WTC11 (cell line): ENCODE data around the gene NRTN. TPM values are rescaled to one million over a fixed set of nuclear protein-coding genes. Genes with fewer than 3 reads are reported as not detected.

Experiments
- ATAC-seq: fragments of 200-7000 bp; cut with Tn5 transposase; 2 replicates; pipeline ENCODE4 v1.10.0; 2021; ENCODE audit warnings: mild to moderate bottlenecking, moderate library complexity
- CTCF ChIA-PET: fragments of 300-600 bp; sonication (Branson Sonifier 250); formaldehyde crosslinking; loops from one replicate; lab custom pipeline; 2021; ENCODE audit warnings: antibody characterized with exemption; lab: Charles Lee
- POLR2A ChIA-PET: fragments of 350-600 bp; sonication (Branson Sonifier 250); formaldehyde crosslinking; loops from one replicate; lab custom pipeline; 2021; ENCODE audit warnings: antibody characterized with exemption; lab: Charles Lee
- DNase-seq: peaks from one replicate; pipeline ENCODE4 v3.0.0; 2021; ENCODE audit warnings: low spot score
- H3K27ac Mint-ChIP-seq: 2 replicates; pipeline ENCODE4 v1.8.0; 2021; ENCODE audit warnings: mixed read lengths
- H3K27me3 Mint-ChIP-seq: 2 replicates; pipeline ENCODE4 v1.8.0; 2021; ENCODE audit warnings: low read depth, mild to moderate bottlenecking, moderate library complexity, mixed read lengths
- H3K36me3 Mint-ChIP-seq: 2 replicates; pipeline ENCODE4 v1.8.0; 2021; ENCODE audit warnings: mixed read lengths
- H3K4me1 Mint-ChIP-seq: 2 replicates; pipeline ENCODE4 v1.8.0; 2022; ENCODE audit warnings: mixed read lengths
- H3K4me3 Mint-ChIP-seq: 2 replicates; pipeline ENCODE4 v1.8.0; 2021; ENCODE audit warnings: mild to moderate bottlenecking, moderate library complexity, mixed read lengths
- H3K9me3 Mint-ChIP-seq: 2 replicates; pipeline ENCODE4 v1.8.0; 2021; ENCODE audit warnings: mixed read lengths
- ATF1 ChIP-seq: sonication (generic); formaldehyde crosslinking; IDR thresholded peaks from 2 replicates; pipeline ENCODE4 v1.8.1; 2023; ENCODE audit warnings: mild to moderate bottlenecking, moderate library complexity, missing genetic modification reagents
- ATF6 ChIP-seq: sonication (generic); formaldehyde crosslinking; IDR thresholded peaks from 2 replicates; pipeline ENCODE4 v1.8.1; 2023; ENCODE audit warnings: mild to moderate bottlenecking, missing genetic modification reagents
- E2F5 ChIP-seq: sonication (generic); formaldehyde crosslinking; IDR thresholded peaks from 2 replicates; pipeline ENCODE4 v1.8.1; 2022; ENCODE audit warnings: mild to moderate bottlenecking, moderate library complexity, missing genetic modification reagents
- FOXJ3 ChIP-seq: sonication (generic); formaldehyde crosslinking; IDR thresholded peaks from 2 replicates; pipeline ENCODE4 v1.9.0; 2021; ENCODE audit warnings: missing genetic modification reagents, mild to moderate bottlenecking, borderline replicate concordance
- FOXP1 ChIP-seq: sonication (generic); formaldehyde crosslinking; IDR thresholded peaks from 2 replicates; pipeline ENCODE4 v1.8.0; 2022; ENCODE audit warnings: missing genetic modification reagents, mild to moderate bottlenecking, moderate library complexity, borderline replicate concordance
- GABPB1 ChIP-seq: sonication (generic); formaldehyde crosslinking; IDR thresholded peaks from 2 replicates; pipeline ENCODE4 v1.8.1; 2023; ENCODE audit warnings: mild to moderate bottlenecking, missing genetic modification reagents
- GTF2I ChIP-seq: fragments of 250-450 bp; sonication (Bioruptor Pico); conservative IDR thresholded peaks from 2 replicates; pipeline ENCODE4 v1.4.0; 2021; ENCODE audit warnings: mild to moderate bottlenecking
- JUN ChIP-seq: sonication (generic); formaldehyde crosslinking; IDR thresholded peaks from 2 replicates; pipeline ENCODE4 v1.8.0; 2023; ENCODE audit warnings: mild to moderate bottlenecking, missing genetic modification reagents
- MLX ChIP-seq: sonication (generic); formaldehyde crosslinking; IDR thresholded peaks from 2 replicates; pipeline ENCODE4 v1.8.1; 2023; ENCODE audit warnings: mild to moderate bottlenecking, missing genetic modification reagents, moderate library complexity
- NFE2L1 ChIP-seq: sonication (generic); formaldehyde crosslinking; IDR thresholded peaks from 2 replicates; pipeline ENCODE4 v1.8.1; 2023; ENCODE audit warnings: missing genetic modification reagents
- NR1H2 ChIP-seq: sonication (generic); formaldehyde crosslinking; IDR thresholded peaks from 2 replicates; pipeline ENCODE4 v1.9.0; 2021; ENCODE audit warnings: mild to moderate bottlenecking, moderate library complexity, missing genetic modification reagents
- NR3C1 ChIP-seq: sonication (generic); formaldehyde crosslinking; conservative IDR thresholded peaks from 2 replicates; pipeline ENCODE4 v1.8.1; 2023; ENCODE audit warnings: low read depth, mild to moderate bottlenecking, missing genetic modification reagents
- PRDM15 ChIP-seq: sonication (generic); formaldehyde crosslinking; IDR thresholded peaks from 2 replicates; pipeline ENCODE4 v1.8.0; 2022; ENCODE audit warnings: missing genetic modification reagents
- RORB ChIP-seq: fragments of 250-450 bp; sonication (Bioruptor Pico); IDR thresholded peaks from 2 replicates; pipeline ENCODE4 v1.9.0; 2021; ENCODE audit warnings: mild to moderate bottlenecking
- USF1 ChIP-seq: sonication (generic); formaldehyde crosslinking; IDR thresholded peaks from 2 replicates; pipeline ENCODE4 v1.8.0; 2022; ENCODE audit warnings: mild to moderate bottlenecking, missing genetic modification reagents
- USF2 ChIP-seq: sonication (generic); formaldehyde crosslinking; IDR thresholded peaks from 2 replicates; pipeline ENCODE4 v1.8.1; 2023; ENCODE audit warnings: mild to moderate bottlenecking, missing genetic modification reagents, moderate library complexity
- ZNF121 ChIP-seq: sonication (generic); formaldehyde crosslinking; IDR thresholded peaks from 2 replicates; pipeline ENCODE4 v1.8.0; 2023; ENCODE audit warnings: missing genetic modification reagents
- ZNF219 ChIP-seq: sonication (generic); formaldehyde crosslinking; IDR thresholded peaks from 2 replicates; pipeline ENCODE4 v1.8.0; 2023; ENCODE audit warnings: missing genetic modification reagents, mild to moderate bottlenecking, borderline replicate concordance
- total RNA-seq: library from RNA; stranded (reverse); gene quantifications from 3 replicates; pipeline ENCODE4 v1.2.3, GENCODE V29; 2021

NRTN gene
- total RNA-seq, 1 experiment from 2014 or later, result 6.1 TPM

- H3K4me3 Mint-ChIP-seq, result no peak overlapping the region
- CTCF ChIA-PET, result interaction anchor here (1.0 to 6.1 kb wide), 5 partner anchors 17 to 582 kb away, joined by 3 to 70 read pairs (median 4); partner anchors contain the start of gene NRTN
Observed at GRCh38 chr19:5823579-5824281, 18.9 kb downstream of the NRTN start.

GRCh38 chr19:5824751-5825150 lies 19.9 kb downstream of the NRTN start:
- Mint-ChIP-seq H3K36me3 (no peaks in the 10 kb centered on the region), H3K9me3 (no peaks in the 10 kb centered on the region), H3K27me3 (no peaks in the 10 kb centered on the region; the same call in none of the 2 replicates), H3K27ac (no peak overlapping the region), H3K4me1 (peaks cover 6% of the 10 kb centered on the region), H3K4me3 (no peak overlapping the region)
- TF ChIP-seq E2F5 (no peak), MLX (CRISPR knock-in tag) (no peak), NR1H2 (no peak), JUN (no peak), ATF1 (CRISPR knock-in tag) (no peak), ZNF219 (CRISPR knock-in tag) (no peak), NR3C1 (no peak), USF2 (CRISPR knock-in tag) (no peak)
- CTCF ChIA-PET, result interaction anchor here (0.9 to 6.1 kb wide), 3 partner anchors 21 to 144 kb away, joined by 3 to 70 read pairs (median 4); partner anchors contain the start of gene NRTN
- POLR2A ChIA-PET, result interaction anchor here (0.6 kb wide), 1 partner anchor 76 kb away, joined by 4 read pairs; no protein-coding TSS in a partner anchor
- ATAC-seq (no peak), DNase-seq (no peak)

More at GRCh38 chr19:5823579-5824281, 18.9 kb downstream of the NRTN start:
- Mint-ChIP-seq H3K27ac (no peak overlapping the region), H3K36me3 (no peaks in the 10 kb centered on the region), H3K4me1 (peaks cover 6% of the 10 kb centered on the region), H3K27me3 (no peaks in the 10 kb centered on the region; the same call in none of the 2 replicates), H3K9me3 (no peaks in the 10 kb centered on the region)
- peak; percentile 65 for DNase-seq
- TF ChIP-seq FOXJ3 (no peak), USF1 (CRISPR knock-in tag) (no peak), ZNF121 (0 out of 2 replicates have a peak, but pooled peaks have one; percentile 32), ZNF219 (CRISPR knock-in tag) (no peak), RORB (no peak), NR1H2 (no peak), NFE2L1 (CRISPR knock-in tag) (no peak), FOXP1 (CRISPR knock-in tag) (0 out of 2 replicates have a peak, but pooled peaks have one; percentile 14), ATF6 (no peak), GABPB1 (no peak), GTF2I (peak; percentile 83; the same call in 1 of the 2 replicates), PRDM15 (CRISPR knock-in tag) (0 out of 2 replicates have a peak, but pooled peaks have one; percentile 15)
- POLR2A ChIA-PET, result interaction anchor here (0.6 kb wide), 1 partner anchor 20 kb away, joined by 3 read pairs; no protein-coding TSS in a partner anchor
- peak; percentile 41 for ATAC-seq
